HCT116 (cell line): ENCODE results near the gene UBA6. TPM values are rescaled to one million over a fixed set of nuclear protein-coding genes. Genes with fewer than 3 reads are reported as not detected.

Source experiments
- ATAC-seq: fragments of 200-7000 bp; cut with Tn5 transposase; 2 replicates; pipeline ENCODE4 v1.9.1; 2020; ENCODE audit warnings: mild to moderate bottlenecking, moderate library complexity
- BruUV-seq: library from RNA; stranded (reverse); fragments of 400-500 nt; replicated peaks from 2 replicates; lab custom pipeline; 2021; lab: Mats Ljungman, UMichigan
- CTCF ChIA-PET: fragments of 300-600 bp; sonication (Branson Sonifier 250); formaldehyde crosslinking; loops from one replicate; lab custom pipeline; 2021; ENCODE audit warnings: antibody characterized with exemption; lab: Charles Lee
- POLR2A ChIA-PET: fragments of 300-600, 350-600 bp; sonication (Branson Sonifier 250); formaldehyde crosslinking; loops from one replicate; lab custom pipeline; 2021; ENCODE audit warnings: antibody characterized with exemption; lab: Charles Lee
- RAD21 ChIA-PET, 2 experiments: fragments of 300-600 bp; sonication (Branson Sonifier 250); formaldehyde crosslinking; loops; one replicate each; lab custom pipeline; 2023; ENCODE audit warnings: low total read pairs in 2 of 2; ENCODE audit not compliant: uncharacterized antibody in 2 of 2, unreplicated experiment in 2 of 2, low non-redundant PET in 1 of 2; lab: Charles Lee
- DNase-seq: peaks from one replicate; pipeline ENCODE4 v3.0.0-alpha.2; 2010; ENCODE audit warnings: low read depth, low spot score
- H2AFZ ChIP-seq: fragments of 200-600 bp; shearing (Covaris generic), sonication (generic); 2 replicates; pipeline ENCODE4 v1.6.1; 2017; ENCODE audit warnings: low read depth, mixed run types, mixed read lengths, antibody characterized with exemption, low read length; ENCODE audit not compliant: poor library complexity, severe bottlenecking
- H3K27ac ChIP-seq: 2 replicates; pipeline ENCODE4 v1.5.1; 2012; ENCODE audit warnings: low read depth, low read length
- H3K27me3 ChIP-seq: fragments of 200-600 bp; sonication (generic); 2 replicates; pipeline ENCODE4 v1.6.1; 2016; ENCODE audit warnings: mixed run types, low read length, mixed read lengths; ENCODE audit not compliant: insufficient read depth
- H3K36me3 ChIP-seq, 2 experiments: fragments of 200-500 bp in 1 of 2; fragments of 200-600 bp in 1 of 2; sonication (Bioruptor generic) in 1 of 2; sonication (generic) in 1 of 2; 2 replicates each; pipeline versions ENCODE4 v1.5.1 to v1.6.1; 2014 to 2016; ENCODE audit warnings: low read length in 2 of 2, inconsistent platforms in 1 of 2, mixed read lengths in 1 of 2, mixed run types in 1 of 2; ENCODE audit not compliant: insufficient read depth in 2 of 2, control insufficient read depth in 1 of 2
- H3K4me1 ChIP-seq, 2 experiments: fragments of 200-600 bp in 1 of 2; sonication (generic) in 1 of 2; 2 replicates each; pipeline versions ENCODE4 v1.5.1 to v1.6.1; 2012 to 2017; ENCODE audit warnings: low read length in 2 of 2, inconsistent platforms in 1 of 2, mild to moderate bottlenecking in 1 of 2, mixed read lengths in 1 of 2, mixed run types in 1 of 2, moderate library complexity in 1 of 2; ENCODE audit not compliant: insufficient read depth in 2 of 2, control insufficient read depth in 1 of 2
- H3K4me2 ChIP-seq: fragments of 200-600 bp; sonication (generic); 2 replicates; pipeline ENCODE4 v1.6.1; 2017; ENCODE audit warnings: mixed run types, low read length, mixed read lengths
- H3K4me3 ChIP-seq, 2 experiments: fragments of 200-600 bp in 1 of 2; sonication (generic) in 1 of 2; replicated peaks in 1 of 2; 2 replicates each; pipeline ENCODE4 v1.5.1; 2011 to 2016; ENCODE audit warnings: low read length in 2 of 2, control low read depth in 1 of 2, low read depth in 1 of 2, mild to moderate bottlenecking in 1 of 2, mixed read lengths in 1 of 2, mixed run types in 1 of 2
- H3K79me2 ChIP-seq: fragments of 200-600 bp; sonication (generic); 2 replicates; pipeline ENCODE4 v1.6.1; 2017; ENCODE audit warnings: mild to moderate bottlenecking, mixed run types, low read length, moderate library complexity, mixed read lengths; ENCODE audit not compliant: insufficient read depth
- H3K9ac ChIP-seq: fragments of 200-600 bp; sonication (generic); 2 replicates; pipeline ENCODE4 v1.6.1; 2016; ENCODE audit warnings: low read length, mixed read lengths
- H3K9me2 ChIP-seq: fragments of 200-600 bp; sonication (generic), shearing (Covaris generic); 2 replicates; pipeline ENCODE4 v1.6.1; 2017; ENCODE audit warnings: mixed run types, mild to moderate bottlenecking, moderate library complexity; ENCODE audit not compliant: insufficient read depth
- H3K9me3 ChIP-seq, 2 experiments: fragments of 200-500 bp in 1 of 2; fragments of 200-600 bp in 1 of 2; sonication (Bioruptor generic) in 1 of 2; sonication (generic) in 1 of 2; 2 replicates each; pipeline ENCODE4 v1.6.1; 2014 to 2017; ENCODE audit warnings: low read length in 2 of 2, mixed read lengths in 2 of 2, inconsistent platforms in 1 of 2, low read depth in 1 of 2, mild to moderate bottlenecking in 1 of 2, mixed run types in 1 of 2, moderate library complexity in 1 of 2; ENCODE audit not compliant: control insufficient read depth in 1 of 2, insufficient read depth in 1 of 2
- H4K20me1 ChIP-seq: fragments of 200-600 bp; sonication (generic), shearing (Covaris generic); 2 replicates; pipeline ENCODE4 v1.6.1; 2017; ENCODE audit warnings: mixed run types, mild to moderate bottlenecking, moderate library complexity; ENCODE audit not compliant: insufficient read depth
- CEBPB ChIP-seq: IDR thresholded peaks from 2 replicates; pipeline ENCODE4 v1.6.1; 2012; ENCODE audit warnings: low read depth
- EGR1 ChIP-seq: IDR thresholded peaks from 2 replicates; pipeline ENCODE4 v1.6.1; 2012; ENCODE audit warnings: low read depth
- ELF1 ChIP-seq: IDR thresholded peaks from 2 replicates; pipeline ENCODE4 v1.6.1; 2012; ENCODE audit warnings: low read depth, borderline replicate concordance
- EZH2 ChIP-seq: fragments of 200-600 bp; sonication (generic); IDR thresholded peaks from 2 replicates; pipeline ENCODE4 v1.6.1; 2017; ENCODE audit warnings: antibody characterized with exemption, mixed run types
- JUND ChIP-seq: IDR thresholded peaks from 2 replicates; pipeline ENCODE4 v1.6.1; 2012
- MAX ChIP-seq: IDR thresholded peaks from 2 replicates; pipeline ENCODE4 v1.6.1; 2012
- RAD21 ChIP-seq: IDR thresholded peaks from 2 replicates; pipeline ENCODE4 v1.6.1; 2012; ENCODE audit warnings: low read depth, mild to moderate bottlenecking
- REST ChIP-seq: IDR thresholded peaks from 2 replicates; pipeline ENCODE4 v1.6.1; 2012; ENCODE audit warnings: low read depth
- SP1 ChIP-seq: IDR thresholded peaks from 2 replicates; pipeline ENCODE4 v1.6.1; 2012; ENCODE audit warnings: low read depth
- SRF ChIP-seq: IDR thresholded peaks from 2 replicates; pipeline ENCODE4 v1.6.1; 2012; ENCODE audit warnings: low read depth
- TCF7L2 ChIP-seq: IDR thresholded peaks from 2 replicates; pipeline ENCODE4 v1.7.0; 2011; ENCODE audit warnings: borderline replicate concordance, inconsistent platforms; ENCODE audit not compliant: insufficient read depth, insufficient read length; ENCODE audit errors: extremely low read depth
- YY1 ChIP-seq: IDR thresholded peaks from 2 replicates; pipeline ENCODE4 v1.6.1; 2011; ENCODE audit warnings: low read length, low read depth, moderate library complexity, mild to moderate bottlenecking; ENCODE audit not compliant: insufficient replicate concordance; ENCODE audit errors: extremely low read depth
- ZBTB33 ChIP-seq: IDR thresholded peaks from 2 replicates; pipeline ENCODE4 v1.6.1; 2011; ENCODE audit warnings: mild to moderate bottlenecking, low read length, moderate library complexity; ENCODE audit not compliant: insufficient replicate concordance; ENCODE audit errors: extremely low read depth
- ZFX ChIP-seq: fragments of 450-650 bp; IDR thresholded peaks from 2 replicates; pipeline ENCODE4 v1.6.1; 2017
- ZNF274 ChIP-seq: fragments of 200-500 bp; sonication (Bioruptor generic); IDR thresholded peaks from 2 replicates; pipeline ENCODE4 v1.6.1; 2014; ENCODE audit warnings: mild to moderate bottlenecking, low read depth, low read length, inconsistent platforms
- intact Hi-C: fragments of 100-400 bp; cut with micrococcal nuclease; formaldehyde crosslinking; loops from 2 replicates; pipeline ENCODE4 v1.10.0; 2022
- total RNA-seq: library from RNA; stranded (reverse); gene quantifications from one replicate; pipeline ENCODE4 v1.2.1, GENCODE V29; 2021; ENCODE audit not compliant: unreplicated experiment

UBA6 gene
- total RNA-seq, 1 experiment from 2014 or later, result 98.9 TPM

GRCh38 chr4:67743194-67743593, 42.2 kb upstream of the UBA6 start:
- ATAC-seq (no peak), DNase-seq (no peak)
- ChIA-PET CTCF (no interaction called here), POLR2A (no interaction called here), RAD21 (no interaction called here)
- Histone ChIP-seq H3K27ac (no peak overlapping the region), H4K20me1 (no peaks in the 10 kb centered on the region), H3K4me3 (no peak overlapping the region), H3K9ac (no peak overlapping the region), H3K4me2 (no peak overlapping the region), H3K4me1 (no peaks in the 10 kb centered on the region), H3K27me3 (no peaks in the 10 kb centered on the region), H3K79me2 (no peaks in the 10 kb centered on the region), H3K9me2 (no peaks in the 10 kb centered on the region), H3K9me3 (no peaks in the 10 kb centered on the region), H2AFZ (no peak overlapping the region), H3K36me3 (no peaks in the 10 kb centered on the region)
- intact Hi-C loops, result loop anchor here (10.0 kb wide), 1 partner anchor 432 kb away; no protein-coding TSS in a partner anchor
- BruUV-seq, result no TSS peak
- TF ChIP-seq EGR1, result no peak
- no peak for TF ChIP-seq ELF1
- no peak for TF ChIP-seq REST
- no peak for TF ChIP-seq ZFX
- no peak for TF ChIP-seq EZH2
- TF ChIP-seq ZNF274, result no peak
- no peak for TF ChIP-seq CEBPB
- no peak for TF ChIP-seq YY1
- no peak for TF ChIP-seq TCF7L2
- TF ChIP-seq ZBTB33, result no peak
- no peak for TF ChIP-seq RAD21
- no peak for TF ChIP-seq SP1
- no peak for TF ChIP-seq MAX
- TF ChIP-seq SRF, result no peak
- no peak for TF ChIP-seq JUND
